GM23338 (cell line): ENCODE results near the gene WIF1. TPM values are rescaled to one million over a fixed set of nuclear protein-coding genes. Genes with fewer than 3 reads are reported as not detected.

Experiments
- ATAC-seq: fragments of 200-7000 bp; cut with Tn5 transposase; 3 replicates; pipeline ENCODE4 v1.9.1; 2020
- DNase-seq: peaks from one replicate; pipeline ENCODE4 v3.0.0-alpha.2; 2015; ENCODE audit warnings: low spot score
- H2AFZ ChIP-seq: fragments of 200-600 bp; sonication (generic); 2 replicates; pipeline ENCODE4 v1.8.0; 2016; ENCODE audit warnings: antibody characterized with exemption, mild to moderate bottlenecking, moderate library complexity
- H3F3A ChIP-seq: fragments of 200-600 bp; sonication (generic); replicated peaks from 2 replicates; pipeline ENCODE4 v1.8.0; 2017; ENCODE audit warnings: antibody characterized with exemption, mixed run types, low read depth
- H3K27ac ChIP-seq: fragments of 200-600 bp; sonication (generic); 2 replicates; pipeline ENCODE4 v1.6.1; 2016; ENCODE audit warnings: low read depth
- H3K27me3 ChIP-seq: fragments of 200-600 bp; sonication (generic); 2 replicates; pipeline ENCODE4 v1.8.0; 2016; ENCODE audit warnings: mild to moderate bottlenecking, mixed run types, moderate library complexity; ENCODE audit not compliant: insufficient read depth
- H3K36me3 ChIP-seq: fragments of 200-600 bp; sonication (generic); 2 replicates; pipeline ENCODE4 v1.8.0; 2016; ENCODE audit warnings: mild to moderate bottlenecking; ENCODE audit not compliant: insufficient read depth
- H3K4me1 ChIP-seq: fragments of 200-600 bp; sonication (generic); 2 replicates; pipeline ENCODE4 v1.8.0; 2016; ENCODE audit warnings: mild to moderate bottlenecking, moderate library complexity; ENCODE audit not compliant: insufficient read depth
- H3K4me2 ChIP-seq: fragments of 200-600 bp; sonication (generic); 2 replicates; pipeline ENCODE4 v1.7.1; 2017; ENCODE audit warnings: mixed run types
- H3K4me3 ChIP-seq: fragments of 200-600 bp; sonication (generic); 2 replicates; pipeline ENCODE4 v1.6.1; 2016; ENCODE audit warnings: mixed run types
- H3K79me2 ChIP-seq: fragments of 200-600 bp; sonication (generic); replicated peaks from 2 replicates; pipeline ENCODE4 v1.8.0; 2017; ENCODE audit warnings: mild to moderate bottlenecking; ENCODE audit not compliant: insufficient read depth
- H3K9me2 ChIP-seq: fragments of 200-600 bp; sonication (generic); 2 replicates; pipeline ENCODE4 v1.8.0; 2017; ENCODE audit not compliant: insufficient read depth
- H4K20me1 ChIP-seq: fragments of 200-600 bp; sonication (generic); replicated peaks from 2 replicates; pipeline ENCODE4 v1.8.0; 2017; ENCODE audit warnings: mild to moderate bottlenecking; ENCODE audit not compliant: insufficient read depth
- H3K27ac Mint-ChIP-seq: 2 replicates; pipeline ENCODE4 v1.8.0; 2020; ENCODE audit warnings: inconsistent platforms, mild to moderate bottlenecking, moderate library complexity, mixed read lengths
- H3K27me3 Mint-ChIP-seq: 3 replicates; pipeline ENCODE4 v1.8.0; 2022; ENCODE audit warnings: low read depth, mild to moderate bottlenecking, moderate library complexity, mixed read lengths, inconsistent platforms; ENCODE audit not compliant: insufficient read depth, poor library complexity
- H3K36me3 Mint-ChIP-seq: 3 replicates; pipeline ENCODE4 v1.8.0; 2021; ENCODE audit warnings: low read depth, mild to moderate bottlenecking, inconsistent platforms, moderate library complexity, mixed read lengths
- H3K4me1 Mint-ChIP-seq: 3 replicates; pipeline ENCODE4 v1.8.0; 2020; ENCODE audit warnings: mild to moderate bottlenecking, inconsistent platforms, mixed read lengths
- H3K4me3 Mint-ChIP-seq: 3 replicates; pipeline ENCODE4 v1.8.0; 2021; ENCODE audit warnings: moderate library complexity, mild to moderate bottlenecking, inconsistent platforms, mixed read lengths
- H3K9me3 Mint-ChIP-seq: 3 replicates; pipeline ENCODE4 v1.8.0; 2020; ENCODE audit warnings: moderate library complexity, mild to moderate bottlenecking, inconsistent platforms, mixed read lengths
- CREB1 ChIP-seq: fragments of 250-450 bp; sonication (Bioruptor Pico); IDR thresholded peaks from 2 replicates; pipeline ENCODE4 v1.5.0; 2020; ENCODE audit warnings: low read depth, mild to moderate bottlenecking, moderate library complexity
- JUNB ChIP-seq: IDR thresholded peaks from one replicate; pipeline ENCODE4 v1.6.1; 2016; ENCODE audit warnings: antibody characterized with exemption; ENCODE audit not compliant: unreplicated experiment
- POLR2AphosphoS5 ChIP-seq: IDR thresholded peaks from 2 replicates; pipeline ENCODE4 v1.6.1; 2016; ENCODE audit warnings: antibody characterized with exemption, low read depth
- REST ChIP-seq: IDR thresholded peaks from one replicate; pipeline ENCODE4 v1.6.1; 2018; ENCODE audit warnings: antibody characterized with exemption; ENCODE audit not compliant: unreplicated experiment
- ZNF331 ChIP-seq: fragments of 250-450 bp; sonication (Bioruptor Pico); IDR thresholded peaks from 2 replicates; pipeline ENCODE4 v1.5.0; 2020; ENCODE audit warnings: low read depth, mild to moderate bottlenecking, moderate library complexity
- polyA plus RNA-seq: library from polyadenylated mRNA; unstranded; fragments of >200 nt; fragmentation: Nextera tagmentation; extraction: Ambion mirVana; gene quantifications from 2 replicates; pipeline ENCODE4 v1.2.1, GENCODE V29; 2016
- total RNA-seq: library from RNA; depleted of rRNA; stranded (reverse); fragments of >200 nt; shearing (Covaris generic); gene quantifications from 2 replicates; pipeline ENCODE4 v1.2.3, GENCODE V29; 2014
- TF ChIP-seq, protein P1 (sequence below): fragments of 250-450 bp; sonication (Bioruptor Pico); IDR thresholded peaks from 2 replicates; pipeline ENCODE4 v1.5.0; 2020; ENCODE audit warnings: mild to moderate bottlenecking, moderate library complexity

WIF1 gene
- total and polyA plus RNA-seq, 2 experiments from 2014 or later, result 4.1 to 4.2 TPM

DNA sequence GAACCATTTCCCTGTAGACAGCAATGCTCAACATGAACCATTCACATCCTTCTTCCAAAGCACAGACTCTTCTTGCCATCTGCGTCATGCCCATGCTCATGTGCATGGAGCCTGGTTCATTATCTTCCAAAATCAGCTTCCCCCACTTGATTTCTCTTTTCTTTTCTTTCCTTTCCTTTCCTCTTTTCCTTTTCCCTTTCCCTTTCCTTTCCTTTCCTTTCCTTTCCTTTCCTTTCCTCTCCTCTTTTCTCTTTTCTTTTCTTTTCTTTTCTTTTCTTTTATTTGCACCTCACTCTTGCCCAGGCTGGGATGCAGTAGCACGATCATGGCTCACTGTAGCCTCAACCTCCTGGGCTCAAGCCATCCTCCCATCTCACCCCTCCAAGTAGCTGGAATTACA lies 37.5 kb downstream of the WIF1 start:
- no peak for DNase-seq
- Histone ChIP-seq H3K79me2 (no peaks in the 10 kb centered on the region), H2AFZ (no peak overlapping the region), H3K27me3 (no peaks in the 10 kb centered on the region), H3K4me1 (peaks cover 10% of the 10 kb centered on the region; the same call in 1 of the 2 replicates), H3K36me3 (no peaks in the 10 kb centered on the region), H3K4me3 (no peak overlapping the region), H4K20me1 (no peaks in the 10 kb centered on the region), H3F3A (no peaks in the 10 kb centered on the region), H3K9me2 (0 out of 2 replicates have a peak, but pooled peaks cover 3% of the 10 kb centered on the region), H3K27ac (no peak overlapping the region), H3K4me2 (no peak overlapping the region)
- TF ChIP-seq ZNF331 (CRISPR knock-in tag) (no peak), REST (no peak), POLR2AphosphoS5 (no peak), JUNB (no peak), CREB1 (CRISPR knock-in tag) (no peak)
- TF ChIP-seq, protein P1, sequence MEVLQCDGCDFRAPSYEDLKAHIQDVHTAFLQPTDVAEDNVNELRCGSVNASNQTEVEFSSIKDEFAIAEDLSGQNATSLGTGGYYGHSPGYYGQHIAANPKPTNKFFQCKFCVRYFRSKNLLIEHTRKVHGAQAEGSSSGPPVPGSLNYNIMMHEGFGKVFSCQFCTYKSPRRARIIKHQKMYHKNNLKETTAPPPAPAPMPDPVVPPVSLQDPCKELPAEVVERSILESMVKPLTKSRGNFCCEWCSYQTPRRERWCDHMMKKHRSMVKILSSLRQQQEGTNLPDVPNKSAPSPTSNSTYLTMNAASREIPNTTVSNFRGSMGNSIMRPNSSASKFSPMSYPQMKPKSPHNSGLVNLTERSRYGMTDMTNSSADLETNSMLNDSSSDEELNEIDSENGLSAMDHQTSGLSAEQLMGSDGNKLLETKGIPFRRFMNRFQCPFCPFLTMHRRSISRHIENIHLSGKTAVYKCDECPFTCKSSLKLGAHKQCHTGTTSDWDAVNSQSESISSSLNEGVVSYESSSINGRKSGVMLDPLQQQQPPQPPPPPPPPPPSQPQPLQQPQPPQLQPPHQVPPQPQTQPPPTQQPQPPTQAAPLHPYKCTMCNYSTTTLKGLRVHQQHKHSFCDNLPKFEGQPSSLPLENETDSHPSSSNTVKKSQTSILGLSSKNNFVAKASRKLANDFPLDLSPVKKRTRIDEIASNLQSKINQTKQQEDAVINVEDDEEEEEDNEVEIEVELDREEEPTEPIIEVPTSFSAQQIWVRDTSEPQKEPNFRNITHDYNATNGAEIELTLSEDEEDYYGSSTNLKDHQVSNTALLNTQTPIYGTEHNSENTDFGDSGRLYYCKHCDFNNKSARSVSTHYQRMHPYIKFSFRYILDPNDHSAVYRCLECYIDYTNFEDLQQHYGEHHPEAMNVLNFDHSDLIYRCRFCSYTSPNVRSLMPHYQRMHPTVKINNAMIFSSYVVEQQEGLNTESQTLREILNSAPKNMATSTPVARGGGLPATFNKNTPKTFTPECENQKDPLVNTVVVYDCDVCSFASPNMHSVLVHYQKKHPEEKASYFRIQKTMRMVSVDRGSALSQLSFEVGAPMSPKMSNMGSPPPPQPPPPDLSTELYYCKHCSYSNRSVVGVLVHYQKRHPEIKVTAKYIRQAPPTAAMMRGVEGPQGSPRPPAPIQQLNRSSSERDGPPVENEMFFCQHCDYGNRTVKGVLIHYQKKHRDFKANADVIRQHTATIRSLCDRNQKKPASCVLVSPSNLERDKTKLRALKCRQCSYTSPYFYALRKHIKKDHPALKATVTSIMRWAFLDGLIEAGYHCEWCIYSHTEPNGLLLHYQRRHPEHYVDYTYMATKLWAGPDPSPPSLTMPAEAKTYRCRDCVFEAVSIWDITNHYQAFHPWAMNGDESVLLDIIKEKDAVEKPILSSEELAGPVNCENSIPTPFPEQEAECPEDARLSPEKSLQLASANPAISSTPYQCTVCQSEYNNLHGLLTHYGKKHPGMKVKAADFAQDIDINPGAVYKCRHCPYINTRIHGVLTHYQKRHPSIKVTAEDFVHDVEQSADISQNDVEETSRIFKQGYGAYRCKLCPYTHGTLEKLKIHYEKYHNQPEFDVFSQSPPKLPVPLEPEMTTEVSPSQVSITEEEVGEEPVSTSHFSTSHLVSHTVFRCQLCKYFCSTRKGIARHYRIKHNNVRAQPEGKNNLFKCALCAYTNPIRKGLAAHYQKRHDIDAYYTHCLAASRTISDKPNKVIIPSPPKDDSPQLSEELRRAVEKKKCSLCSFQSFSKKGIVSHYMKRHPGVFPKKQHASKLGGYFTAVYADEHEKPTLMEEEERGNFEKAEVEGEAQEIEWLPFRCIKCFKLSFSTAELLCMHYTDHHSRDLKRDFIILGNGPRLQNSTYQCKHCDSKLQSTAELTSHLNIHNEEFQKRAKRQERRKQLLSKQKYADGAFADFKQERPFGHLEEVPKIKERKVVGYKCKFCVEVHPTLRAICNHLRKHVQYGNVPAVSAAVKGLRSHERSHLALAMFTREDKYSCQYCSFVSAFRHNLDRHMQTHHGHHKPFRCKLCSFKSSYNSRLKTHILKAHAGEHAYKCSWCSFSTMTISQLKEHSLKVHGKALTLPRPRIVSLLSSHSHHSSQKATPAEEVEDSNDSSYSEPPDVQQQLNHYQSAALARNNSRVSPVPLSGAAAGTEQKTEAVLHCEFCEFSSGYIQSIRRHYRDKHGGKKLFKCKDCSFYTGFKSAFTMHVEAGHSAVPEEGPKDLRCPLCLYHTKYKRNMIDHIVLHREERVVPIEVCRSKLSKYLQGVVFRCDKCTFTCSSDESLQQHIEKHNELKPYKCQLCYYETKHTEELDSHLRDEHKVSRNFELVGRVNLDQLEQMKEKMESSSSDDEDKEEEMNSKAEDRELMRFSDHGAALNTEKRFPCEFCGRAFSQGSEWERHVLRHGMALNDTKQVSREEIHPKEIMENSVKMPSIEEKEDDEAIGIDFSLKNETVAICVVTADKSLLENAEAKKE (CRISPR knock-in tag), result no peak
- peaks cover 22% of the 10 kb centered on the region for H3K4me1 Mint-ChIP-seq
- no peaks in the 10 kb centered on the region for H3K36me3 Mint-ChIP-seq
- H3K27ac Mint-ChIP-seq, result no peak overlapping the region
- H3K9me3 Mint-ChIP-seq, result no peaks in the 10 kb centered on the region
- ATAC-seq, result no peak
- no peak overlapping the region for H3K4me3 Mint-ChIP-seq
- no peaks in the 10 kb centered on the region for H3K27me3 Mint-ChIP-seq
